Peyer's patch (tissue), 4 donors: ENCODE data around the gene OTOP2. TPM values are rescaled to one million over a fixed set of nuclear protein-coding genes. Genes with fewer than 3 reads are reported as not detected.

ENCODE experiments used
- DNase-seq, 3 donors: peaks; one replicate each; pipeline ENCODE4 v3.0.0-alpha.2; 2017 to 2019
- H3K27ac ChIP-seq, 4 donors: fragments of 200-600 bp; sonication (generic); one replicate each; pipeline ENCODE4 v1.5.1; 2016 to 2019
- H3K27me3 ChIP-seq, 2 donors: fragments of 200-600 bp; sonication (generic); one replicate each; pipeline ENCODE4 v1.5.1; 2019
- H3K36me3 ChIP-seq, 3 donors: fragments of 200-600 bp; sonication (generic); one replicate each; pipeline ENCODE4 v1.5.1; 2016 to 2019
- H3K4me1 ChIP-seq, 4 donors: fragments of 200-600 bp; sonication (generic); one replicate each; pipeline ENCODE4 v1.5.1; 2016 to 2019
- H3K4me3 ChIP-seq, 4 donors: fragments of 200-600 bp; sonication (generic); 1 replicate in 3 of 4; 2 replicates in 1 of 4; pipeline ENCODE4 v1.5.1; 2016 to 2019; ENCODE audit warnings: mild to moderate bottlenecking in 1 of 4
- H3K9me3 ChIP-seq, 4 donors: fragments of 200-600 bp; sonication (generic); one replicate each; pipeline ENCODE4 v1.5.1; 2016 to 2019; ENCODE audit warnings: mild to moderate bottlenecking in 1 of 4
- POLR2A ChIP-seq, 2 donors: fragments of 450-650 bp; IDR thresholded peaks; one replicate each; pipeline ENCODE4 v1.5.1; 2017; ENCODE audit warnings: antibody characterized with exemption in 2 of 2, mild to moderate bottlenecking in 2 of 2, moderate library complexity in 2 of 2
- total RNA-seq, 4 donors: library from RNA; depleted of rRNA; stranded (reverse); fragments of >200 nt; gene quantifications; one replicate each; pipeline ENCODE4 v1.1.0, GENCODE V29; 2016
- TF ChIP-seq, protein P1 (sequence below), 6 experiments: fragments of 450-650 bp in 4 of 6; fragments of 200-600 bp in 2 of 6; sonication (generic) in 1 of 6; IDR thresholded peaks; one replicate each; pipeline ENCODE4 v1.5.1; 2017 to 2019; ENCODE audit warnings: antibody characterized with exemption in 6 of 6, mild to moderate bottlenecking in 3 of 6, moderate library complexity in 1 of 6

The OTOP2 gene
- total RNA-seq, 4 donors from 2014 or later: 4.6 to 11.9 (median 8.8) TPM; not detected in 1

DNA sequence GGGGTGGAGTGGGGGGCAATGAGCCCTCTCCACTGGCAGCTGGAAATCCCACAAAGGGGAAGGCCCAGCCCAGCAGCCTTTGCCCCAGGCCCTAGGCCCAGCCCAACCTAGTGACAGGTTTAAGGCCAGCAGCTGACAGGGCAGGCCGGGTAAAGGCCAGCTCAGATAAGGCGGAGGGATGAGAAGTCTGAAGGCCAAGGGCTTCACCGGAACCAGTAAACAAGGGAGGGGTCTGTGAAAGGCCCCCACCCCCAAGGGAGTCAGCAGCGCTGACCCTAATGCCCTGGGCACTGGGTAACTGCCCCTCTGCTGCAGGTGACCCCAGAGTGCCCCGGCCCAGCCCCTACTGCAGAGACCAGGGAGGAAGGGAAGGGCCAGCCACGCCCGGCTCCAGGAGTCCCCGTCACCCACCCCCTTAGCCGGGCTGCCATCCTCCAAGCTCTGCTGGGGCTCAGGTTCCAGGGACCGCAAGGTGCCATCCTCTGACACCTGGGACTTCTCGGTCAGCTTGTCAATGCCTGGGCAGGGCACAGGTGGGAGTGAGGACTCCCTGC is 29.1 kb downstream of the OTOP2 start:
- Histone ChIP-seq H3K27me3 (no peaks in the 10 kb centered on the region), H3K4me3 (peak overlapping the region in 1 of 4 donors; percentile 25), H3K27ac (peak overlapping the region in 3 of 4 donors; percentile 75 to 93 (median 92)), H3K9me3 (no peaks in the 10 kb centered on the region), H3K36me3 (no peaks in the 10 kb centered on the region), H3K4me1 (peaks cover 0 to 30% (median 0%) of the 10 kb centered on the region in 4 donors)
- peak in 1 of 2 donors; percentile 19 for TF ChIP-seq POLR2A (IDR thresholded peaks at IDR 0.05)
- TF ChIP-seq, protein P1, sequence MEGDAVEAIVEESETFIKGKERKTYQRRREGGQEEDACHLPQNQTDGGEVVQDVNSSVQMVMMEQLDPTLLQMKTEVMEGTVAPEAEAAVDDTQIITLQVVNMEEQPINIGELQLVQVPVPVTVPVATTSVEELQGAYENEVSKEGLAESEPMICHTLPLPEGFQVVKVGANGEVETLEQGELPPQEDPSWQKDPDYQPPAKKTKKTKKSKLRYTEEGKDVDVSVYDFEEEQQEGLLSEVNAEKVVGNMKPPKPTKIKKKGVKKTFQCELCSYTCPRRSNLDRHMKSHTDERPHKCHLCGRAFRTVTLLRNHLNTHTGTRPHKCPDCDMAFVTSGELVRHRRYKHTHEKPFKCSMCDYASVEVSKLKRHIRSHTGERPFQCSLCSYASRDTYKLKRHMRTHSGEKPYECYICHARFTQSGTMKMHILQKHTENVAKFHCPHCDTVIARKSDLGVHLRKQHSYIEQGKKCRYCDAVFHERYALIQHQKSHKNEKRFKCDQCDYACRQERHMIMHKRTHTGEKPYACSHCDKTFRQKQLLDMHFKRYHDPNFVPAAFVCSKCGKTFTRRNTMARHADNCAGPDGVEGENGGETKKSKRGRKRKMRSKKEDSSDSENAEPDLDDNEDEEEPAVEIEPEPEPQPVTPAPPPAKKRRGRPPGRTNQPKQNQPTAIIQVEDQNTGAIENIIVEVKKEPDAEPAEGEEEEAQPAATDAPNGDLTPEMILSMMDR (IDR thresholded peaks at IDR 0.05): no peak
- peak in 2 of 3 donors; percentile 80 to 83 for DNase-seq

DNA sequence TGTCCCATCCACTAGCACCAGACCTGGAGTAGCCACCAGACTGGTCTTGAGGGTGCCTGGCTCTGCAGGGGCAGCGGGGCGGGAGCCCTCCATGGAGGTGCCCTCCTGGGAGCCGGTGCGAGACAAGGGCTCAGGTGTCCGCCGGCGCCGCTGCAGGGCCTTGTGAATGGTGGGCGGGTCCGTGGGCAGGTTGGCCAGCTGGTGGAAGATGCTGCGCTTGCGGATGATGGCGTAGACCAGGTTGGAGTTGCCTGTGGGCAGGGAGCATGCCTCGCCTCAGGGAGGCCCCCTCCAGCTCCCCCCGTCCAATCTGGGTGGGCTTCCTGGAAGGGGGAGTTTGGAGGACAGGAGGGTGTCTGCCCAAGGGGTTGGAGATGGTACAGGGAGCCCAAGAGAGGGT is 30.0 kb downstream of the OTOP2 start:
- no peak overlapping the region for H3K4me3 ChIP-seq
- DNase-seq: no peak
- no peaks in the 10 kb centered on the region for H3K27me3 ChIP-seq
- H3K27ac ChIP-seq: peak overlapping the region in 3 of 4 donors; percentile 14 to 93 (median 92)
- no peak for TF ChIP-seq POLR2A (IDR thresholded peaks at IDR 0.05)
- TF ChIP-seq, protein P1 (IDR thresholded peaks at IDR 0.05): no peak
- no peaks in the 10 kb centered on the region for H3K36me3 ChIP-seq
- H3K4me1 ChIP-seq: peaks cover 0 to 30% (median 0%) of the 10 kb centered on the region in 4 donors
- H3K9me3 ChIP-seq: no peaks in the 10 kb centered on the region

DNA sequence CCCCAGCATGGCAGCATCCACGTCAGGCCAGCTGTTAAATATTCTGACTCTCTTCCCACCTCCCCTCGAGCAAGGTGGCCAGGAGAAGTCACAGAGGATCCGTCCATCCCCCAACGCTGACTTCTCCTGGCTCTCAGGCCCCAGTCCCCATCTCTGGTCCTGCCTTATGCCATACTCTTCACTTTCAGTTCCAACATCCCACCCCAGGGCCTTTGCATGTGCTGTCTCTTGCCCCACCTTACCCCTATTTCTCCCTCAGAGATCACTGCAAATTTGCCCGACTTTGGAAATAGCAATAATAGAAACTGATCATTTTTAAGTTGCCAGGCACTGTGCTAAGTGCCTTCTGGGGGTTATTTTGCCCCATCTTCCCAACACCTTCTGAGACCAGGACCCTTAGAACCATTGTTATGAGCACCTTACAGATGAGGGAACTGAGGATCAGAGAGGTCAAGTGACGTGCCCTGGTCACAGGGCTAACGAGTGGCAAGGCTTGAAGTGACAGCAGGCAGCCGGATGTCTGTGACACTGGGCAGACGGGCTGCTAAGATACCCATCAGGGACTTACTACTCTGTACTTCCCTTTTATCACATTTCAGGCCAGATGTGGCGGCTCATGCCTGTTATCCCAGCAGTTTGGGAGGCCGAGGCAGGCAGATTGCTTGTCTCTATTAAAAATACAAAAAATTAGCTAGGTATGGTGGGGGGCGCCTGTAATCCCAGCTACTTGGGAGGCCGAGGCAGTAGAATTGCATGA is 30.8 kb downstream of the OTOP2 start:
- Histone ChIP-seq H3K4me3 (no peak overlapping the region), H3K9me3 (no peaks in the 10 kb centered on the region), H3K27me3 (no peaks in the 10 kb centered on the region), H3K27ac (peak overlapping the region in 1 of 4 donors; percentile 93), H3K36me3 (no peaks in the 10 kb centered on the region), H3K4me1 (peaks cover 0 to 30% (median 0%) of the 10 kb centered on the region in 4 donors)
- DNase-seq: no peak
- no peak for TF ChIP-seq POLR2A (IDR thresholded peaks at IDR 0.05)
- TF ChIP-seq, protein P1 (IDR thresholded peaks at IDR 0.05): no peak

DNA sequence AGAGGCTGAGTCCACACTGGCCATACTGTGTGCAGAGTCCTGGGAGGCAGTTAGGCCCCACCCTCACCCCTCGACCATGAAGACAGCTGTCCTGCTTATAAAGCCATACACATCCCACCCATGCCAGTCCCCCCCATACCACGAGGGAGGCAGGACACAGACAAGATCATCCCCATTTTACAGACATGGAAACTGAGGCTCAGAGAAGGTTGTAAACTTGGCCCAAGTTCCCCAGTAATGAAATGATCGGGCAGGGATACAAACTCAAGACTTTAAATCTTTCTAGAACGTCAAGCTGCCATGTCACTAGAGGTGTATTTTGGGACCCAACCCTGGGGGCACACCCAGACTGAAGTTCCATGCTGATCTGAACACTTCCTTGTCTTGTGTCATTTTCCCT is 32.0 kb downstream of the OTOP2 start:
- TF ChIP-seq, protein P1 (IDR thresholded peaks at IDR 0.05): no peak
- no peak for TF ChIP-seq POLR2A (IDR thresholded peaks at IDR 0.05)
- H3K36me3 ChIP-seq: no peaks in the 10 kb centered on the region
- peaks cover 0 to 26% (median 0%) of the 10 kb centered on the region in 4 donors for H3K4me1 ChIP-seq
- H3K27me3 ChIP-seq: no peaks in the 10 kb centered on the region
- H3K27ac ChIP-seq: no peak overlapping the region
- no peak overlapping the region for H3K4me3 ChIP-seq
- DNase-seq: no peak
- no peaks in the 10 kb centered on the region for H3K9me3 ChIP-seq

DNA sequence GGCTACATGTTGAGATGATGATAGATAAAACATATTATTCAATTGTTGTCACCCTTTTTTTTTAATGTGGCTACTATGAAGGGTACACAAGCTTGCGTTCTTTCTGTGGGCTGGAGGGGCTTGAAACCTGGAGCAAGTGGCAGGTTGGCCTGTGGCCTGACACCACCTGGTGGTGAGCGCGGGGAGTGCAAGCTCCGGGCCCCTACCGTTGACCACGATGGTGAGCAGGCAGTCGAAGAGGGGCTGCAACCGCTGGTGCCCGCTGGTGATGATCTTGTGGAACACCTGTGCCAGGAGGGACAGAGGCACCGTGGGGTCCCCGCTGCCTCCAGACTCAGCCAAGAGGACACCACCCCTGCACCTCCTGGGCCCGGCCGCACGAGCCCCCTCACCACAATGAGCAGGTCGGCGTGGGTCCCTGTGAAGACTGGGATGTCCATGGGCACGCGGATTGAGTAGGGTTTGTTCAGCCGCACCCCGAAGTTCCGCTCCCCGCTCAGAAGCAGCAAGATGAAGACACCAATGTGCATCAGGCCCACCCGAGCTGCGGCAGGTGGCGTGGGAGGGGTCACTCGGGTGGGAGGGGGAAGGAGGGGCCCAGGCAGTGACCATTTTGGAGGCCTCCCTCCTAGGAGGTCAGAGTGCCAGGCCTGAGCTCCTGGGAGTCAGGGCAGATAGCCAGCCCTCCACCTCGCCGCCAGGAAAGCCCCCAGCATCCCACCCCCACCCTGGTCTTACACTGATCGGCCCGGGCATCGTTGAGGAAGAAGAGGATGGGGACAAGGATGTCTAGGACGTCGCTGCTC is 34.1 kb downstream of the OTOP2 start:
- TF ChIP-seq, protein P1 (IDR thresholded peaks at IDR 0.05): peak; percentile 91 to 96 (median 94)
- no peak for TF ChIP-seq POLR2A (IDR thresholded peaks at IDR 0.05)
- no peaks in the 10 kb centered on the region for H3K36me3 ChIP-seq
- no peaks in the 10 kb centered on the region for H3K9me3 ChIP-seq
- peaks cover 0 to 12% (median 3%) of the 10 kb centered on the region in 4 donors for H3K4me1 ChIP-seq
- DNase-seq: peak; percentile 68 to 90 (median 85)
- H3K27ac ChIP-seq: no peak overlapping the region
- no peak overlapping the region for H3K4me3 ChIP-seq
- no peaks in the 10 kb centered on the region for H3K27me3 ChIP-seq
